Measurements from ENCODE around the gene SNX17. TPM values are rescaled to one million over a fixed set of nuclear protein-coding genes. Genes with fewer than 3 reads are reported as not detected.
A peak's percentile ranks its signal among the peaks of the same experiment; 100 is the strongest.

Gene SNX17
- polyA plus RNA-seq, 3 donors, result 86.6 to 338 (median 291) TPM

DNA sequence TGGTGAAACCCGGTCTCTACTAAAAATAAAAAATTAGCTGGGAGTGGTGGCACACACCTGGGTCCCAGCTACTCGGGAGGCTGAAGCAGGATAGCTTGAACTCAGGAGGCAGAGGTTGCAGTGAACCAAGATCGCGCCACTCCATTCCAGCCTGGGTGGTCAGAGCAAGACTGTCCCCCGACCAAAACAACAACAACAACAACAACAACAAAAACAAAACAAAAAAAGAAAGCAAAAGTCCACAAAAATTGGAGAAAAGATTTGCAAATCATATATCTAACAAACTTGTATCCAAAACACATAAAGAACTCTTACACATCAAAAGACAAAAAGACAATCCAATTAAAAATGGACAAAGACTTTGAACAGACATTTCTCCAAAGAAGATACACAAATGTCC lies 28.5 kb downstream of the SNX17 start:
- H3K4me2 ChIP-seq (replicated peaks; ENCODE audit: extremely low read depth, low read length, poor library complexity, severe bottlenecking), result no peak overlapping the region
- intact Hi-C loops (cut with micrococcal nuclease), result no loop called here
- no peaks in the 10 kb centered on the region for H3K9me3 ChIP-seq (replicated peaks in 1 of 2; ENCODE audit: control insufficient read depth in 1 of 2, insufficient read depth in 1 of 2, low read length in 2 of 2)
- DNase-seq, result no peak
- H3K36me3 ChIP-seq (replicated peaks in 1 of 2; ENCODE audit: control insufficient read depth in 1 of 2, insufficient read depth in 2 of 2, low read length in 2 of 2), result peaks cover 3 to 22% of the 10 kb centered on the region in 2 donors
- 100% methylated on average over 3 of the region's 5 CpGs for WGBS (ENCODE audit: insufficient coverage)
- no peaks in the 10 kb centered on the region for H3K27me3 ChIP-seq (ENCODE audit: control insufficient read depth in 2 of 2, insufficient read depth in 2 of 2, low read length in 2 of 2)
- H3K4me3 ChIP-seq (replicated peaks in 1 of 3; ENCODE audit: low read depth in 2 of 3, low read length in 3 of 3), result no peak overlapping the region
- TF ChIP-seq, protein P1, sequence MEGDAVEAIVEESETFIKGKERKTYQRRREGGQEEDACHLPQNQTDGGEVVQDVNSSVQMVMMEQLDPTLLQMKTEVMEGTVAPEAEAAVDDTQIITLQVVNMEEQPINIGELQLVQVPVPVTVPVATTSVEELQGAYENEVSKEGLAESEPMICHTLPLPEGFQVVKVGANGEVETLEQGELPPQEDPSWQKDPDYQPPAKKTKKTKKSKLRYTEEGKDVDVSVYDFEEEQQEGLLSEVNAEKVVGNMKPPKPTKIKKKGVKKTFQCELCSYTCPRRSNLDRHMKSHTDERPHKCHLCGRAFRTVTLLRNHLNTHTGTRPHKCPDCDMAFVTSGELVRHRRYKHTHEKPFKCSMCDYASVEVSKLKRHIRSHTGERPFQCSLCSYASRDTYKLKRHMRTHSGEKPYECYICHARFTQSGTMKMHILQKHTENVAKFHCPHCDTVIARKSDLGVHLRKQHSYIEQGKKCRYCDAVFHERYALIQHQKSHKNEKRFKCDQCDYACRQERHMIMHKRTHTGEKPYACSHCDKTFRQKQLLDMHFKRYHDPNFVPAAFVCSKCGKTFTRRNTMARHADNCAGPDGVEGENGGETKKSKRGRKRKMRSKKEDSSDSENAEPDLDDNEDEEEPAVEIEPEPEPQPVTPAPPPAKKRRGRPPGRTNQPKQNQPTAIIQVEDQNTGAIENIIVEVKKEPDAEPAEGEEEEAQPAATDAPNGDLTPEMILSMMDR (IDR thresholded peaks at IDR 0.05), result no peak
- H4K20me1 ChIP-seq (ENCODE audit: insufficient read depth, low read length), result peaks cover 56% of the 10 kb centered on the region
- H3K4me1 ChIP-seq (ENCODE audit: control insufficient read depth in 1 of 2, insufficient read depth in 2 of 2, low read length in 2 of 2), result no peaks in the 10 kb centered on the region
- H3K79me2 ChIP-seq (ENCODE audit: insufficient read depth, low read length), result peaks cover 100% of the 10 kb centered on the region
- H3K27me3 Mint-ChIP-seq (ENCODE audit: low read depth in 3 of 3), result peaks cover 0 to 2% (median 2%) of the 10 kb centered on the region in 3 donors
- no peak overlapping the region for H2AFZ ChIP-seq (ENCODE audit: insufficient read depth, low read depth, low read length, poor library complexity, severe bottlenecking)
- H3K4me1 Mint-ChIP-seq, result peaks cover 2% of the 10 kb centered on the region
- peak overlapping the region in 3 of 7 donors; percentile 7 to 78 (median 65) for H3K27ac Mint-ChIP-seq
- H3K4me3 Mint-ChIP-seq, result no peak overlapping the region
- no peaks in the 10 kb centered on the region for H3K9me3 Mint-ChIP-seq
- H3K27ac ChIP-seq (ENCODE audit: low read depth in 1 of 2, low read length in 2 of 2), result no peak overlapping the region
- peaks cover 11 to 38% of the 10 kb centered on the region in 2 donors for H3K36me3 Mint-ChIP-seq
- H3K9ac ChIP-seq (ENCODE audit: insufficient read depth, low read length, poor library complexity, severe bottlenecking), result no peak overlapping the region

DNA sequence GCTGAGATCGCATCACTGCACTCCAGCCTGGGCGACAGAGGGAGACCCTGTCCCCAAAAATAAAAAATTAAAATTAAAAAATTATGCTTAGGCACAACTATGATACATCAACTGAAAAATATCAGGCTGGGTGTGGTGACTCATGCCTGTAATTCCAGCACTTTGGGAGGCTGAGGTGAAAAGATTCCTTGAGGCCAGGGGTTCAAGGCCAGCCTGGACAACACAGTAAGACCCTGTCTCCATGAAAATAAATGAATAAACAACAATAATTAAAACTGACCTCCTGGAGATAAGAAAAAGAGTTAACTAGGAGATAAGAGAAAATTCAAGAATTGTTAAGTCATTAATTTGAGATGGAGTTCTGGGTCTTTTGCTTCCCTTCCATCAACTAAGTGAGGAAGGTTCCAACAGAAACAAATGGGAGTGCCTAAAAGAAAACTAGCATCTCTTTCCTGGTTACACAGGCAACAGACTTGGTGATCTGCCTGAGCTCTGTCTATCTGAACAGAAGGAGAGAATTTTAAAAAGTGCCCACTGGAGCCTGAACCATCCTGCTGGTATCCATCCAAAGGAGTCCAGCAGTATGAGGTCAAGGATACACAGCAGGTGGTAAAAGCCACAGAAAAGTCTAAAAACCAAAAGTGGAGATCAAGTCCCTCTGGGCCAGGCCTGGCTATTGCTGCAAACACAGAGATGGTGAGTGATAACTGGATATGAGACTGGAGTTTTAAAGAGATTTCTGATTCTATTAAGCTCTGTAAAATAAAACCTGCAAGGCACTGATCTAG lies 30.1 kb downstream of the SNX17 start:
- Histone ChIP-seq H3K4me1 (ENCODE audit: control insufficient read depth in 1 of 2, insufficient read depth in 2 of 2, low read length in 2 of 2) (no peaks in the 10 kb centered on the region), H2AFZ (ENCODE audit: insufficient read depth, low read depth, low read length, poor library complexity, severe bottlenecking) (no peak overlapping the region), H3K9ac (ENCODE audit: insufficient read depth, low read length, poor library complexity, severe bottlenecking) (no peak overlapping the region), H3K27ac (ENCODE audit: low read depth in 1 of 2, low read length in 2 of 2) (peak overlapping the region in 1 of 2 donors; percentile 45), H3K79me2 (ENCODE audit: insufficient read depth, low read length) (peaks cover 100% of the 10 kb centered on the region), H3K4me3 (replicated peaks in 1 of 3; ENCODE audit: low read depth in 2 of 3, low read length in 3 of 3) (no peak overlapping the region), H4K20me1 (ENCODE audit: insufficient read depth, low read length) (peaks cover 62% of the 10 kb centered on the region), H3K9me3 (replicated peaks in 1 of 2; ENCODE audit: control insufficient read depth in 1 of 2, insufficient read depth in 1 of 2, low read length in 2 of 2) (no peaks in the 10 kb centered on the region), H3K27me3 (ENCODE audit: control insufficient read depth in 2 of 2, insufficient read depth in 2 of 2, low read length in 2 of 2) (no peaks in the 10 kb centered on the region), H3K4me2 (replicated peaks; ENCODE audit: extremely low read depth, low read length, poor library complexity, severe bottlenecking) (no peak overlapping the region), H3K36me3 (replicated peaks in 1 of 2; ENCODE audit: control insufficient read depth in 1 of 2, insufficient read depth in 2 of 2, low read length in 2 of 2) (peaks cover 3 to 33% of the 10 kb centered on the region in 2 donors)
- no peak for DNase-seq
- Mint-ChIP-seq H3K4me1 (peaks cover 2% of the 10 kb centered on the region), H3K9me3 (no peaks in the 10 kb centered on the region), H3K27me3 (ENCODE audit: low read depth in 3 of 3) (peaks cover 0 to 2% (median 2%) of the 10 kb centered on the region in 3 donors), H3K27ac (peak overlapping the region in 3 of 7 donors; percentile 20 to 79 (median 45)), H3K4me3 (no peak overlapping the region), H3K36me3 (peaks cover 14 to 42% of the 10 kb centered on the region in 2 donors)
- TF ChIP-seq, protein P1 (IDR thresholded peaks at IDR 0.05), result no peak
- intact Hi-C loops (cut with micrococcal nuclease), result no loop called here
- WGBS (ENCODE audit: insufficient coverage), result no CpG with 5 or more reads among the region's 2 CpGs
